Spinal cord (tissue), 10 donors: ENCODE results near the gene NETO1. TPM values are rescaled to one million over a fixed set of nuclear protein-coding genes. Genes with fewer than 3 reads are reported as not detected.
A peak's percentile ranks its signal among the peaks of the same experiment; 100 is the strongest.

Experiments used
- DNase-seq, 6 donors: peaks; one replicate each; pipeline versions ENCODE4 v3.0.0 to v3.0.0-alpha.2; 2013 to 2015; ENCODE audit warnings: low spot score in 6 of 6, low read depth in 4 of 6
- H3K27ac ChIP-seq: one replicate; pipeline ENCODE4 v1.5.1; 2013; ENCODE audit warnings: low read depth, low read length, control low read depth
- H3K27me3 ChIP-seq: one replicate; pipeline ENCODE4 v1.6.1; 2013; ENCODE audit warnings: low read length; ENCODE audit not compliant: control insufficient read depth, insufficient read depth
- H3K36me3 ChIP-seq: one replicate; pipeline ENCODE4 v1.6.1; 2013; ENCODE audit warnings: low read length; ENCODE audit not compliant: control insufficient read depth, insufficient read depth
- H3K4me1 ChIP-seq: one replicate; pipeline ENCODE4 v1.6.1; 2013; ENCODE audit warnings: low read length; ENCODE audit not compliant: control insufficient read depth, insufficient read depth
- H3K4me3 ChIP-seq: one replicate; pipeline ENCODE4 v1.5.1; 2013; ENCODE audit warnings: low read depth, low read length, control low read depth
- H3K9me3 ChIP-seq: one replicate; pipeline ENCODE4 v1.6.1; 2013; ENCODE audit warnings: low read length; ENCODE audit not compliant: control insufficient read depth, insufficient read depth
- WGBS: methylation state at CpG from one replicate; pipeline ENCODE4 v1.1.5; 2013; ENCODE audit warnings: missing lambda C conversion rate; ENCODE audit not compliant: insufficient coverage; 5-methylcytosine and 5-hydroxymethylcytosine counted together
- polyA plus RNA-seq, 2 donors: library from polyadenylated mRNA; unstranded; fragments of 120-200 nt; gene quantifications; one replicate each; pipeline ENCODE4 v1.2.1, GENCODE V29; 2013; ENCODE audit not compliant: insufficient read length in 2 of 2
- small RNA-seq: library from RNA; depleted of rRNA; stranded (forward); fragments of <200 nt; gene quantifications from one replicate; pipeline ENCODE3, GENCODE V24; 2014; ENCODE audit warnings: low replicate concordance
- total RNA-seq, 2 donors: library from RNA; depleted of rRNA in 1 of 2; stranded (reverse); fragments of 120-200 nt in 1 of 2; fragments of >200 nt in 1 of 2; gene quantifications; one replicate each; pipeline versions ENCODE4 v1.2.3 to v1.2.4, GENCODE V29; 2013 to 2014
- donor health status: healthy.

The NETO1 gene
- total and polyA plus RNA-seq, 4 donors: 10.0 to 42.6 (median 31.2) TPM

GRCh38 chr18:72704202-72704601 is 163.6 kb downstream of the NETO1 start:
- no peaks in the 10 kb centered on the region for H3K27me3 ChIP-seq
- DNase-seq: no peak
- 89% methylated on average over 4 of the region's 4 CpGs for WGBS
- H3K4me3 ChIP-seq: no peak overlapping the region
- no peaks in the 10 kb centered on the region for H3K9me3 ChIP-seq
- no peaks in the 10 kb centered on the region for H3K4me1 ChIP-seq
- no peaks in the 10 kb centered on the region for H3K36me3 ChIP-seq
- H3K27ac ChIP-seq: no peak overlapping the region

DNA sequence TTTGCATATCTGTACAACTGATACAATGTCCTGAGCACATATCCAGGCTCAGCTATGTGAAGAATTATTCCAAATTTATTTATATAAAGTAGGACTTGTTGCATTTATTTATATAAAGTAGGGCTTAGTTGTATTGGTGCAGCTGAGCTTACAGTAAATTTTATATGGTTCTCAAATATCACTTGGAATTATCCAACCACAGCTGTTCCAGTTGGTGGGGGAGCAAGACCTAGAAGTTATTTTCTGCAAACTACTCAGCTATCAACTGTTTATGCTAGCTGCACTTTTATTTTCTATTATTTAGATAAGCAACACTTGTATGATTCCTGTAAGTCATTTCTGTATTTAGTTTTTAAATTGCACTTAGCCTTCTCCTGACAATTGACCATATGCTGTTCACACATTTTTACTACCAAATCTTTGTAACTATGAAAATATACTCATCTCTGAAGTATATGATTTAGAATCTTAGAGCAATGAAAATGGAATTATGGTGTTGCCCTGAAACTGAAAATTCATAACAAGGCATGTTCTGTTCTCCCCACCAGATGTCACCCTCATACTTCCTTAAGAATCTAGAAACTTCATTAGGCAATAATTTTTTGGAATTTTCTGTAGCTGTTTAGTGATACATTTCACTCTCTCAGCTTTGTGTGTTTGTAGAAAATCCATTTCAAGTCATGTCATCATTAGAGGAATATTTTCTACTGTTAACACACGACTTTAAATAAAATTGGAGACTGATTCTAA is 166.7 kb downstream of the NETO1 start:
- peak in 4 of 6 donors; percentile 22 to 85 (median 47) for DNase-seq
- Histone ChIP-seq H3K27me3 (no peaks in the 10 kb centered on the region), H3K4me3 (no peak overlapping the region), H3K27ac (no peak overlapping the region), H3K36me3 (no peaks in the 10 kb centered on the region), H3K9me3 (no peaks in the 10 kb centered on the region), H3K4me1 (no peaks in the 10 kb centered on the region)
- no CpG with 5 or more reads among the region's 1 CpG for WGBS

- Histone ChIP-seq H3K4me3 (no peak overlapping the region), H3K36me3 (no peaks in the 10 kb centered on the region), H3K4me1 (peaks cover under 1% of the 10 kb centered on the region), H3K27ac (no peak overlapping the region), H3K9me3 (no peaks in the 10 kb centered on the region), H3K27me3 (no peaks in the 10 kb centered on the region)
- DNase-seq: no peak
- WGBS: 89% methylated on average over 4 of the region's 6 CpGs
Observed at GRCh38 chr18:72697706-72698105, 170.1 kb downstream of the NETO1 start.

- Histone ChIP-seq H3K27ac (no peak overlapping the region), H3K9me3 (no peaks in the 10 kb centered on the region), H3K36me3 (no peaks in the 10 kb centered on the region), H3K4me1 (peaks cover 5% of the 10 kb centered on the region), H3K4me3 (no peak overlapping the region), H3K27me3 (no peaks in the 10 kb centered on the region)
- WGBS: 17% methylated on average over 8 of the region's 8 CpGs
- peak in 1 of 6 donors; percentile 33 for DNase-seq
Observed at GRCh38 chr18:72692595-72692994, 175.2 kb downstream of the NETO1 start.

Small RNA genes lying within 50 kb of the gene (small RNA-seq; reads per million reads assigned to genes)
- gene MIR548AV (not detected), gene RNA5SP460 (0.45 reads per million, percentile 51 among the genes with 10 or more reads in this experiment)
